RCC 7860 (cell line): ENCODE measurements around the gene RALGPS2.
A peak's percentile ranks its signal among the peaks of the same experiment; 100 is the strongest.

Experiments
- DNase-seq: peaks from one replicate; pipeline ENCODE4 v3.0.0-alpha.2; 2015; ENCODE audit warnings: low spot score
- FAIRE-seq: peaks from 2 replicates; lab custom pipeline; 2012; peaks lifted over from hg19 to GRCh38; lab: Jason Lieb, UNC

Gene RALGPS2

GRCh38 chr1:178724728-178725465 lies at the start of gene RALGPS2:
TSS of gene RALGPS2 (plus strand) at chr1:178725244. CDS start at chr1:178776765, 51,521 bp downstream.
- FAIRE-seq (no peak), DNase-seq (peak; percentile 62)

GRCh38 chr1:178679237-178679636 lies 45.8 kb upstream of the RALGPS2 start:
- FAIRE-seq = no peak

GRCh38 chr1:178682429-178682828 lies 42.6 kb upstream of the RALGPS2 start:
- FAIRE-seq (no peak), DNase-seq (no peak)

More at GRCh38 chr1:178679237-178679636, 45.8 kb upstream of the RALGPS2 start:
- no peak for DNase-seq

GRCh38 chr1:178682886-178683285 lies 42.2 kb upstream of the RALGPS2 start:
- DNase-seq = no peak
- no peak for FAIRE-seq

GRCh38 chr1:178683291-178683690 lies 41.8 kb upstream of the RALGPS2 start:
- DNase-seq (no peak), FAIRE-seq (no peak)

- DNase-seq (peak; percentile 60), FAIRE-seq (peak; percentile 52)
Measured at GRCh38 chr1:178684111-178684510, 40.9 kb upstream of the RALGPS2 start.

- FAIRE-seq = peak; percentile 94
- peak; percentile 89 for DNase-seq
Measured at GRCh38 chr1:178684542-178685000, 40.5 kb upstream of the RALGPS2 start.

GRCh38 chr1:178686407-178686806 lies 38.6 kb upstream of the RALGPS2 start:
- DNase-seq (no peak), FAIRE-seq (no peak)

- FAIRE-seq (no peak), DNase-seq (no peak)
Measured at GRCh38 chr1:178688244-178688643, 36.8 kb upstream of the RALGPS2 start.

- FAIRE-seq (no peak), DNase-seq (no peak)
Measured at GRCh38 chr1:178689769-178690168, 35.3 kb upstream of the RALGPS2 start.

GRCh38 chr1:178690496-178690895 lies 34.5 kb upstream of the RALGPS2 start:
- DNase-seq = no peak
- FAIRE-seq = no peak

GRCh38 chr1:178692564-178693327 lies 32.3 kb upstream of the RALGPS2 start:
- DNase-seq (no peak), FAIRE-seq (no peak)

GRCh38 chr1:178693366-178693765 lies 31.7 kb upstream of the RALGPS2 start:
- no peak for FAIRE-seq
- no peak for DNase-seq

- FAIRE-seq (no peak), DNase-seq (no peak)
Measured at GRCh38 chr1:178694923-178695525, 30.0 kb upstream of the RALGPS2 start.

GRCh38 chr1:178702146-178702545 lies 22.9 kb upstream of the RALGPS2 start:
- no peak for DNase-seq

GRCh38 chr1:178704833-178705232 lies 20.2 kb upstream of the RALGPS2 start:
- DNase-seq (no peak), FAIRE-seq (no peak)

More at GRCh38 chr1:178702146-178702545, 22.9 kb upstream of the RALGPS2 start:
- FAIRE-seq = no peak

- FAIRE-seq = no peak
- no peak for DNase-seq
Measured at GRCh38 chr1:178706432-178706831, 18.6 kb upstream of the RALGPS2 start.

GRCh38 chr1:178713259-178713658 lies 11.8 kb upstream of the RALGPS2 start:
- no peak for FAIRE-seq
- no peak for DNase-seq

GRCh38 chr1:178714453-178714852 lies 10.6 kb upstream of the RALGPS2 start:
- DNase-seq = no peak
- FAIRE-seq = no peak

- no peak for DNase-seq
- peak; percentile 68 for FAIRE-seq
Measured at GRCh38 chr1:178716111-178716510, 8.9 kb upstream of the RALGPS2 start.

GRCh38 chr1:178718520-178718919 lies 6.5 kb upstream of the RALGPS2 start:
- FAIRE-seq = no peak
- DNase-seq = no peak
